ENCODE data around the gene RBFA. TPM values are rescaled to one million over a fixed set of nuclear protein-coding genes. Genes with fewer than 3 reads are reported as not detected.

The RBFA gene
- total and polyA plus RNA-seq, 10 of the 15 experiments (the other 5 are each of a cell fraction or from before 2014, with no cell fraction given): 7.2 to 56.0 (median 37.7) TPM

GRCh38 chr18:80046011-80046410 is 11.8 kb downstream of the RBFA start:
- CTCF ChIA-PET: no interaction called here
- SMC1A ChIA-PET (ENCODE audit: uncharacterized antibody, unreplicated experiment): no interaction called here
- intact Hi-C loops (cut with micrococcal nuclease; ENCODE audit: unreplicated experiment): no loop called here
- H3K36me3 ChIP-seq (ENCODE audit: control insufficient read depth in 2 of 2, insufficient read depth in 2 of 2, low read length in 1 of 2): peaks cover 0 to 6% of the 10 kb centered on the region in 2 experiments
- POLR2A ChIA-PET: interaction anchor here (0.6 kb wide), 1 partner anchor 107 kb away, joined by 5 read pairs; no protein-coding TSS in a partner anchor
- DNase-seq (ENCODE audit: low read depth, low spot score) (no peak), ATAC-seq (no peak), FAIRE-seq (no peak)
- no peaks in the 10 kb centered on the region for H4K20me1 ChIP-seq (ENCODE audit: control insufficient read depth, insufficient read depth)
- RAD21 ChIA-PET (ENCODE audit: unreplicated experiment): no interaction called here
- no peak overlapping the region for H3K27ac ChIP-seq (ENCODE audit: control insufficient read depth, insufficient read depth)
- H3K27me3 ChIP-seq (replicated peaks in 1 of 2; ENCODE audit: control insufficient read depth in 2 of 2, insufficient read depth in 2 of 2, low read length in 1 of 2): no peaks in the 10 kb centered on the region
- no TSS peak for BruUV-seq (replicated peaks)
- no peaks in the 10 kb centered on the region for H3K4me1 ChIP-seq (ENCODE audit: control insufficient read depth, insufficient read depth, low read length)
- no peak overlapping the region for H3K4me3 ChIP-seq
- WGBS (ENCODE audit: insufficient coverage, insufficient replicate concordance, low lambda C conversion rate, missing lambda C conversion rate): 91% methylated on average over 5 of the region's 8 CpGs
- H2AFZ ChIP-seq (ENCODE audit: control insufficient read depth, low read depth, low read length): no peak overlapping the region
- H3K4me2 ChIP-seq (ENCODE audit: control insufficient read depth, insufficient read depth): no peak overlapping the region
- no peak for TF ChIP-seq SMC3 (IDR thresholded peaks at IDR 0.05; ENCODE audit: borderline replicate concordance, low read length)
- TF ChIP-seq CEBPZ (IDR thresholded peaks at IDR 0.05; ENCODE audit: low read depth, low read length): no peak
- TF ChIP-seq POU2F2 (IDR thresholded peaks at IDR 0.05; ENCODE audit: borderline replicate concordance, low read depth, low read length): no peak
- no peak for TF ChIP-seq MAX (IDR thresholded peaks at IDR 0.05; ENCODE audit: low read depth, low read length)
- TF ChIP-seq PAX5 (IDR thresholded peaks at IDR 0.05; ENCODE audit: borderline replicate concordance, low read depth, low read length): no peak
- no peak for TF ChIP-seq IRF3 (IDR thresholded peaks at IDR 0.05)
- no peak for TF ChIP-seq IKZF1 (conservative IDR thresholded peaks at IDR 0.05)
- TF ChIP-seq SREBF1 (IDR thresholded peaks at IDR 0.05; ENCODE audit: low read length): no peak
- no peak for TF ChIP-seq CBX3 (IDR thresholded peaks at IDR 0.05; ENCODE audit: borderline replicate concordance, low read depth)
- no peak for TF ChIP-seq BMI1 (IDR thresholded peaks at IDR 0.05; ENCODE audit: borderline replicate concordance)
- TF ChIP-seq YBX1 (IDR thresholded peaks at IDR 0.05): no peak
- TF ChIP-seq SRF (IDR thresholded peaks at IDR 0.05; ENCODE audit: low read depth in 2 of 2, low read length in 2 of 2): no peak
- no peak for TF ChIP-seq ZBTB11 (CRISPR knock-in tag; IDR thresholded peaks at IDR 0.05)
- no peak for TF ChIP-seq BCLAF1 (IDR thresholded peaks at IDR 0.05)
- H3K9ac ChIP-seq (ENCODE audit: control insufficient read depth, insufficient read depth, low read length): no peak overlapping the region
- in situ Hi-C loops (cut with MboI): no loop called here
- no peaks in the 10 kb centered on the region for H3K79me2 ChIP-seq (ENCODE audit: control insufficient read depth, insufficient read depth, low read length)
- peaks cover 3% of the 10 kb centered on the region; the same call in 1 of the 3 replicates for H3K9me3 ChIP-seq (replicated peaks; ENCODE audit: control insufficient read depth, insufficient read depth, low read length)

All from GM12878 (cell line).